ENCODE measurements around the gene CSMD2.

The CSMD2 gene

GRCh38 chr1:34156739-34157138 is 8.3 kb downstream of the CSMD2 start:
- DNase-seq (ENCODE audit: low read depth, low spot score), result no peak

GRCh38 chr1:34155860-34156259 is 9.2 kb downstream of the CSMD2 start:
- no peak for DNase-seq (ENCODE audit: low read depth, low spot score)

- DNase-seq (ENCODE audit: low read depth, low spot score), result no peak
Observed at GRCh38 chr1:34153246-34153645, 11.8 kb downstream of the CSMD2 start.

GRCh38 chr1:34149501-34149900 is 15.5 kb downstream of the CSMD2 start:
- no peak for DNase-seq (ENCODE audit: low read depth, low spot score)

- DNase-seq (ENCODE audit: low read depth, low spot score), result no peak
Observed at GRCh38 chr1:34147301-34147700, 17.7 kb downstream of the CSMD2 start.

GRCh38 chr1:34144766-34145165 is 20.3 kb downstream of the CSMD2 start:
- no peak for DNase-seq (ENCODE audit: low read depth, low spot score)

- no peak for DNase-seq (ENCODE audit: low read depth, low spot score)
Observed at GRCh38 chr1:34143975-34144374, 21.1 kb downstream of the CSMD2 start.

GRCh38 chr1:34140011-34140676 is 24.9 kb downstream of the CSMD2 start:
- DNase-seq (ENCODE audit: low read depth, low spot score), result no peak

GRCh38 chr1:34137411-34137810 is 27.6 kb downstream of the CSMD2 start:
- no peak for DNase-seq (ENCODE audit: low read depth, low spot score)

- DNase-seq (ENCODE audit: low read depth, low spot score), result no peak
Observed at GRCh38 chr1:34132161-34132420, 32.9 kb downstream of the CSMD2 start.

- DNase-seq (ENCODE audit: low read depth, low spot score), result no peak
Observed at GRCh38 chr1:34131396-34132160, 33.5 kb downstream of the CSMD2 start.

GRCh38 chr1:34130306-34130705 is 34.7 kb downstream of the CSMD2 start:
- DNase-seq (ENCODE audit: low read depth, low spot score), result no peak

- DNase-seq (ENCODE audit: low read depth, low spot score), result no peak
Observed at GRCh38 chr1:34129630-34130029, 35.4 kb downstream of the CSMD2 start.

GRCh38 chr1:34128186-34128889 is 36.7 kb downstream of the CSMD2 start:
- DNase-seq (ENCODE audit: low read depth, low spot score), result no peak

- no peak for DNase-seq (ENCODE audit: low read depth, low spot score)
Observed at GRCh38 chr1:34127006-34128000, 37.7 kb downstream of the CSMD2 start.

GRCh38 chr1:34126486-34126885 is 38.5 kb downstream of the CSMD2 start:
- no peak for DNase-seq (ENCODE audit: low read depth, low spot score)

GRCh38 chr1:34125721-34126380 is 39.2 kb downstream of the CSMD2 start:
- no peak for DNase-seq (ENCODE audit: low read depth, low spot score)

- DNase-seq (ENCODE audit: low read depth, low spot score), result no peak
Observed at GRCh38 chr1:34122080-34122932, 42.7 kb downstream of the CSMD2 start.

- DNase-seq (ENCODE audit: low read depth, low spot score), result no peak
Observed at GRCh38 chr1:34115233-34115632, 49.8 kb downstream of the CSMD2 start.

- DNase-seq (ENCODE audit: low read depth, low spot score), result no peak
Observed at GRCh38 chr1:34113887-34114286, 51.1 kb downstream of the CSMD2 start.
